Smooth muscle cell (in vitro differentiated cells): ENCODE data around the gene STX16. TPM values are rescaled to one million over a fixed set of nuclear protein-coding genes. Genes with fewer than 3 reads are reported as not detected.

Experiments used
- DNase-seq: peaks from one replicate; lab custom pipeline; 2025; ENCODE audit not compliant: unreplicated experiment; lab: John Stamatoyannopoulos, UW
- H2AFZ ChIP-seq: fragments of 200-600 bp; sonication (generic); 2 replicates; pipeline ENCODE4 v1.6.0; 2016; ENCODE audit warnings: antibody characterized with exemption, low read depth, mild to moderate bottlenecking
- H3F3A ChIP-seq: fragments of 200-600 bp; sonication (generic); 2 replicates; pipeline ENCODE4 v1.6.0; 2017; ENCODE audit warnings: antibody characterized with exemption, low read depth
- H3K27ac ChIP-seq: fragments of 200-600 bp; sonication (generic); 2 replicates; pipeline ENCODE4 v1.5.1; 2016; ENCODE audit warnings: low read depth, mild to moderate bottlenecking
- H3K27me3 ChIP-seq: fragments of 200-600 bp; sonication (generic); 2 replicates; pipeline ENCODE4 v1.6.1; 2016; ENCODE audit warnings: low read depth, mild to moderate bottlenecking
- H3K36me3 ChIP-seq: fragments of 200-600 bp; sonication (generic); 2 replicates; pipeline ENCODE4 v1.5.1; 2016; ENCODE audit warnings: low read depth
- H3K4me1 ChIP-seq: fragments of 200-600 bp; sonication (generic); 2 replicates; pipeline ENCODE4 v1.5.1; 2016; ENCODE audit warnings: low read depth
- H3K4me2 ChIP-seq: fragments of 200-600 bp; sonication (generic); 2 replicates; pipeline ENCODE4 v1.6.0; 2016; ENCODE audit warnings: mild to moderate bottlenecking
- H3K4me3 ChIP-seq: fragments of 200-600 bp; sonication (generic); 2 replicates; pipeline ENCODE4 v1.5.1; 2016; ENCODE audit warnings: mild to moderate bottlenecking
- H3K79me2 ChIP-seq: fragments of 200-600 bp; sonication (generic); 2 replicates; pipeline ENCODE4 v1.6.0; 2016; ENCODE audit warnings: low read depth, mild to moderate bottlenecking
- H3K9ac ChIP-seq: fragments of 200-600 bp; sonication (generic); 2 replicates; pipeline ENCODE4 v1.6.0; 2016; ENCODE audit warnings: low read depth
- H3K9me3 ChIP-seq: fragments of 200-600 bp; sonication (generic); replicated peaks from 2 replicates; pipeline ENCODE4 v1.5.1; 2016; ENCODE audit warnings: low read depth
- H4K20me1 ChIP-seq: fragments of 200-600 bp; sonication (generic); 2 replicates; pipeline ENCODE4 v1.6.0; 2016; ENCODE audit warnings: low read depth
- CTCF ChIP-seq: fragments of 200-600 bp; sonication (generic); IDR thresholded peaks from 2 replicates; pipeline ENCODE4 v1.5.1; 2017; ENCODE audit warnings: borderline replicate concordance, mild to moderate bottlenecking, antibody characterized with exemption; ENCODE audit not compliant: insufficient read depth, poor library complexity, severe bottlenecking
- WGBS: methylation state at CpG from one replicate; pipeline ENCODE4 v1.1.7; 2016; ENCODE audit warnings: low lambda C conversion rate; 5-methylcytosine and 5-hydroxymethylcytosine counted together
- polyA plus RNA-seq: library from polyadenylated mRNA; unstranded; fragments of >200 nt; fragmentation: Nextera tagmentation; extraction: Ambion mirVana; gene quantifications from 2 replicates; pipeline ENCODE4 v1.2.1, GENCODE V29; 2016
- total RNA-seq: library from RNA; depleted of rRNA; stranded (reverse); fragments of >200 nt; gene quantifications from 2 replicates; pipeline ENCODE4 v1.2.3, GENCODE V29; 2014

STX16 gene
- total and polyA plus RNA-seq, 2 experiments from 2014 or later: 22.5 to 35.8 TPM

GRCh38 chr20:58710481-58711265, 59.6 kb downstream of the STX16 start:
- Histone ChIP-seq H3K9me3 (no peaks in the 10 kb centered on the region), H3K27me3 (no peaks in the 10 kb centered on the region), H3K4me1 (no peaks in the 10 kb centered on the region), H3K27ac (no peak overlapping the region), H3K4me3 (no peak overlapping the region), H4K20me1 (no peaks in the 10 kb centered on the region), H3K9ac (no peak overlapping the region), H3F3A (no peaks in the 10 kb centered on the region), H3K4me2 (no peak overlapping the region), H2AFZ (no peak overlapping the region), H3K36me3 (no peaks in the 10 kb centered on the region), H3K79me2 (no peaks in the 10 kb centered on the region)
- no peak for DNase-seq
- whole genome bisulfite sequencing: 90% methylated on average over 13 of the region's 17 CpGs
- TF ChIP-seq CTCF: no peak

DNA sequence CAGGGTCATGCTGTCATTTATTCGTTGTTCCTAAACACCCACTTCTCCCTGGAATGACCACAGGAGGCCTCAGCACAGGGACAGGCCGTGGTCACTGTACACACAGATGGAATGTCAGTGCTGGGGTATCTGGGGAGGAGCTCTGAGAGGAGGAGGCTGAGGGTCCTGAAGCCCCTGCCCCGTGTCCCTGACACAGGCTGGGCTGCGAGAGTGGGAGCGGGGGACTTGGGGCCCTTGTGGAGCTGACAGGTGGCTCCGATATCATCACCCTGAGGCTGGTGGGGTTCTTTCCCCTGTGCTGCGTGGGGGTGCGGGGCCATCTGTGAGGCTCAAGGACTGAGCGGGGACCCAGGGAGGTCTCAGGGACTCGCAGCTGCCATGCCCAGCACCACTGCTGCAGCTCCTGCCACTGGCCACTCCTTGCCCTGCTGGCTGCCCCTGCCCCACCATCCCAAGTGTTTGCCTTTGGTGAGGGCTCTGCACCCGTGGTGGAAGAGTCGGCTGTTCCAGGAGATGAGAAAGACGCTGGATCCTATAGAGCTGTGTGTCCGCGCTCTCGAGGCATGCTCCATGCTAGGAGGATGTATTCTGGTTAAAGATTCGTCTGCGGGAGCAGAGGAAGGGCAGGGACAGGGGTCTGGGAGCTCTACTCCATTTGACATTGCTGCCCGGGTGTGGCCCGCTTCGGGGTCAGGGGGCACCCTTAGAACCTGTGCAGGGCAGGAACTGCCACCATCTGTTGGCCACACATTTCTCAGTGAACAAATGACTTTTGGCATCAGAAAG, 60.4 kb downstream of the STX16 start:
- 94% methylated on average over 21 of the region's 21 CpGs for WGBS

DNA sequence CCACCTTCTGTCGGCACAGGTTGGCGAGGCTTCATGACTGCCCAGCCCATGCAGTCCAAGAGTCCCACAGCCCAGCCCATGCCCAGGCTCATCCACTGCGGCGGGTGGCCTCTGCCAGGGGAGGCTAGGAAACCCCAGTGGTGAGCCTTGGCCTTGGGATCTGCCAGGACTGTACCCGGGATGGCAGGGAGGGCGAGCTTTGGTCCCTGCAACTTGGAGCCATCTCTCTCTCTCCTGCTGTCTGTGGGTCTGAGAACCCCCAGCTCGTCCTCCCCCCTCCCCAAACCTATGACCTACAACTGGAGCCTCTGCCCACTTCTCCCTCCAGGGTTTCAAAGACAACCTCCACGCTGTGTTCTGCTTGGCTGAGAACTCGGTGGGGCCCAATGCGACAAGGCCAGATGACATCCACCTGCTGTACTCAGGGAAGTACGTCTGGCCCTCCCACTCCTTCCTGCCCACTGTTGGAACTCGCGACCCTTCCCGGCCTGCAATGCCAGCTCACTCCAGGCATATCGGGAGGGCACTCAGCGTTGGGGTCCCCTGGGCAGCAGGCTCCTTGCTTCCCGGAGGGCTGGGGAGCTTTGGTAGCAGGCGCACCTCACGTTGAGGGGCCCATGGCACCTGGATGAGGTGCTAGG, 61.2 kb downstream of the STX16 start:
- no peaks in the 10 kb centered on the region for H3K36me3 ChIP-seq
- no peaks in the 10 kb centered on the region for H4K20me1 ChIP-seq
- no peak overlapping the region for H3K4me3 ChIP-seq
- DNase-seq: no peak
- no peak overlapping the region for H3K4me2 ChIP-seq
- H3K9ac ChIP-seq: no peak overlapping the region
- H3K79me2 ChIP-seq: no peaks in the 10 kb centered on the region
- no peak overlapping the region for H2AFZ ChIP-seq
- no peak for TF ChIP-seq CTCF
- H3K27ac ChIP-seq: no peak overlapping the region
- no peaks in the 10 kb centered on the region for H3F3A ChIP-seq
- no peaks in the 10 kb centered on the region for H3K9me3 ChIP-seq
- H3K4me1 ChIP-seq: no peaks in the 10 kb centered on the region
- no peaks in the 10 kb centered on the region for H3K27me3 ChIP-seq
- WGBS: 94% methylated on average over 18 of the region's 19 CpGs

More for the DNA sequence above, 60.4 kb downstream of the STX16 start:
- Histone ChIP-seq H3K4me3 (no peak overlapping the region), H4K20me1 (no peaks in the 10 kb centered on the region), H3K27me3 (no peaks in the 10 kb centered on the region), H3K36me3 (no peaks in the 10 kb centered on the region), H3K4me2 (no peak overlapping the region), H3K27ac (no peak overlapping the region), H3K9ac (no peak overlapping the region), H3F3A (no peaks in the 10 kb centered on the region), H2AFZ (no peak overlapping the region), H3K4me1 (no peaks in the 10 kb centered on the region), H3K79me2 (no peaks in the 10 kb centered on the region), H3K9me3 (no peaks in the 10 kb centered on the region)
- no peak for DNase-seq
- TF ChIP-seq CTCF: no peak
